ENCODE measurements around the gene SH3RF3.

The SH3RF3 gene

GRCh38 chr2:109264595-109265328 lies 135.8 kb downstream of the SH3RF3 start:
- no peak for DNase-seq
- no peak for ATAC-seq

GRCh38 chr2:109265369-109265768 lies 136.4 kb downstream of the SH3RF3 start:
- DNase-seq (no peak), ATAC-seq (no peak)

GRCh38 chr2:109265953-109266352 lies 136.9 kb downstream of the SH3RF3 start:
- no peak for ATAC-seq
- no peak for DNase-seq

GRCh38 chr2:109266496-109266895 lies 137.5 kb downstream of the SH3RF3 start:
- ATAC-seq (no peak), DNase-seq (no peak)

- no peak for ATAC-seq
- no peak for DNase-seq
These were observed 138.2 kb downstream of the SH3RF3 start for GRCh38 chr2:109266998-109267854.

DNA sequence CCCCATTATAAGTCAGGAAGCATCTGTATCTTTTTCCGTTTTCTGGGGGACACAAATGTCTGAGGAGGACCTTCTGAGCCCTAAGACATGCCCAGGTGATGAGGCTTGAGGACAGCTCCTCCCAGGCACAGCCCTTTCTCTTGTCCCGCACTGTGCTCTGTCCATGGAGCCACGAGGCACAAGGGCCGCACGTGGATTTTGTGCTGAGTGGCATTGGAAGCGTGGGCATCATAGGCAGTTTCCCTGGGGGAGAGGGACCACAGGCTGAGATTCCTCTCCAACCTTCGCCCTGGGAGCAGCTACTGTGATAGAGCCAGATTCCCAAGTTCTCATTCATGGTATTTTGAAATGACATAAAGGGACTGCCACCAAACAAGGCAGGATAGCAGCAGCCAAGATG lies 139.9 kb downstream of the SH3RF3 start:
- DNase-seq (no peak), ATAC-seq (no peak)

DNA sequence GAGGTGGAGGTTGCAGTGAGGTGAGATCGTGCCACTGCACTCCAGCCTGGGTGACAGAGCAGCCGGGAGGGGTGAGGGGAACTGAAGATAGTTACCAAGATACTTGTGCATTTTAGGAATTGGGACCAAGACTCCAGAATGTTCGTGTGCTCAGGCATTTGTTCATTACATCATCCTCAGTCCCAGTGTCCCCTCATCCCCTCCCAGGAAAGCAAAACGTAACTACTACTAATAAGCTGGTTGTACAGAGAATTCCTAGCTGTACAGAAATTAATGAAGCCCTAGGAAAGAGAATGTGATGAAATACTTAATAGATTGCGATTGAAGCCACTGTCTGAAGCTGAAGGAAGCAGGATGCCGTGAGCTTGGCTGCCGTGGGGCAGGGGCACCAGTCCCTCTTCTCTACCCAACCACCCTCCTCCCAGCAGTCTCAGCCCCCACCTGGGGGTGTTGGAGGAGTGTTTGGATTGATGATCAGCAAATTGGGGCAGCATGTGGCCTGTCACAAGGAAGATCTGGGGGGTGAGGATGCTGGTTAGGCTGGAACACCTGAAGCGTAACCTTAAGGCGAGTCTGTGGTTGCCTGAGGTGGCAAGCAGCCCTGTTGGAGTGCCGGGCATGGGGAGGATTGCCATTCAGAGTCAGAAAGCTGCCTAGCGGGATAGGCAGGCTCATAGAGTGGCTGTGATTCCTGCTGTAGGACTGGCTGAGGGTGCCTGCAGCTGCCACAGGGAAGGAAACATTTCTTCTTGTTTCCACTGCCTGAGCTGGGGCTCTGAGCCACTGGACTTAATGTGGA lies 140.9 kb downstream of the SH3RF3 start:
- no peak for DNase-seq

GRCh38 chr2:109270505-109271312 lies 141.7 kb downstream of the SH3RF3 start:
- ATAC-seq, result no peak
- DNase-seq, result no peak

More for the DNA sequence above, 140.9 kb downstream of the SH3RF3 start:
- ATAC-seq, result no peak

- DNase-seq (no peak), ATAC-seq (no peak)
These were observed 142.9 kb downstream of the SH3RF3 start for GRCh38 chr2:109271920-109272319.

- ATAC-seq, result no peak
- no peak for DNase-seq
These were observed 143.5 kb downstream of the SH3RF3 start for GRCh38 chr2:109272461-109272860.

GRCh38 chr2:109275120-109276012 lies 146.4 kb downstream of the SH3RF3 start:
- ATAC-seq (peak; percentile 84), DNase-seq (no peak)

DNA sequence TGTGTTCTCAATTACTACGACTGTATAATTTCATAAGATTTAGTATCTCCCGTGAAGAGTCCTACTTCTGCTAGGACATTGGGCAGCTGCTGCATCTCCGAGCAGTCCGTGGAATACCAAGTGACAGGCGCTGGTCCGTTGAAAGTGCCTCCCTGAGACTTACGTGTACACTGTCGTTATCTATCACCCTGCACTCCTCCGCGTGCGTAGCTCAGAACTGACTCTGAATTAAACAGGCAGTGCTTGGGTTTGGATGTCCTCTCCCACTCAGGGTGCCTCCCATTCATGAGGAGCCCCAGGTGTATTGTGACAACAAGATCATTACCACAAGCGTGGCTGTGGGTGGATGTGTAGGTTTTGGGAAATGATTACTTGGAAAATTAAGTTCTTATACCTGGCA lies 148.4 kb downstream of the SH3RF3 start:
- no peak for ATAC-seq

DNA sequence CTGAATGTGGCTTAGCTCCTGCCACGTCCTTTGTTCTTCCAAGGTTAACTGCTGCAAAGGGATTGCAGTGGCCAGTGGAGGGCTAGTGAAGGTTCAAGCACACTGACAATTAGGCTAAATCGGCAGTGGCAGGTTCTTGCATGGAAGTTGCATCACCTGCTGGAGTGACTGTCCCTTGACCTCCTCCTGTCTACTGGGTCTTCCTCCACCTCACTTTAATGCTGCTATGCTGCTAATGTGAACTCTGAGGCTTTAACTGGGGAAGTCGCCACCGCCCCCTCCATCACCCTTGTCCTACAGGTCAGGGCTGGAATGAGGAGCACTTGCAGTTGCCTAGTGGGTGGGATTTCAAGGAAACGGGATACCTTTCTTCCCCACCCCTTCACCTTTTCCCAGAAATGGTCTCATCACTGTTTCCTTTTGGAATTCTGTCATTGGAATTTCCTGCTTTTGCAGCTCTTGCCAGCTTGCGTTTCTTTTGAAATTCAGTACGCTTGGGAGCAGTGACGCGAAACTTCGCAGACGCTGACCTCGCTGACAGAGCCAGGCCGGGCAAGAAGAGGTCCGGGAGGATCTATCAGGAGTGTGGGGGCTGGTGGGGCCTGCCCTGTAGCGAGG lies 150.3 kb downstream of the SH3RF3 start:
- DNase-seq, result no peak

More for the DNA sequence above, 148.4 kb downstream of the SH3RF3 start:
- DNase-seq, result no peak

DNA sequence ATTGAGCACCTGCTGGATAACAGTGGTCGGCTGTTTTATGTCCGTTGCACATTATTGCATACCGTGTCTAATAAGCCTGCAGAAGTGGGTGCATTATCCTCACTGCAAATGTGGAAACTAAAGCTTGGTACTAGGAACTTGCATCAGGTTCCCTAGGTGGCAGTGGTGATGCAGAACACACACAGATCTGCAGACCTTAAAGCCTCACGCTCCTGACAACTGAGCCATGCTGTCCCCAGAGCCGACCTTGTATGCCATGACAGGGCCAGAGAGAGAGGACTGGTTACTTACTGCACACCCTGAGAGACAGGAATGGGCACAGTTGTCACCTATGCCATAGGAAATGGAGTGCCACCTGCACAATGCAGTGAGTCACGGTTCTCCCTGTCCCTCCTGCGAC lies 151.8 kb downstream of the SH3RF3 start:
- DNase-seq, result no peak
- no peak for ATAC-seq

More for the DNA sequence above, 150.3 kb downstream of the SH3RF3 start:
- no peak for ATAC-seq

GRCh38 chr2:109282360-109282759 lies 153.4 kb downstream of the SH3RF3 start:
- DNase-seq (no peak), ATAC-seq (no peak)

- DNase-seq (no peak), ATAC-seq (no peak)
These were observed 153.9 kb downstream of the SH3RF3 start for GRCh38 chr2:109282865-109283264.

DNA sequence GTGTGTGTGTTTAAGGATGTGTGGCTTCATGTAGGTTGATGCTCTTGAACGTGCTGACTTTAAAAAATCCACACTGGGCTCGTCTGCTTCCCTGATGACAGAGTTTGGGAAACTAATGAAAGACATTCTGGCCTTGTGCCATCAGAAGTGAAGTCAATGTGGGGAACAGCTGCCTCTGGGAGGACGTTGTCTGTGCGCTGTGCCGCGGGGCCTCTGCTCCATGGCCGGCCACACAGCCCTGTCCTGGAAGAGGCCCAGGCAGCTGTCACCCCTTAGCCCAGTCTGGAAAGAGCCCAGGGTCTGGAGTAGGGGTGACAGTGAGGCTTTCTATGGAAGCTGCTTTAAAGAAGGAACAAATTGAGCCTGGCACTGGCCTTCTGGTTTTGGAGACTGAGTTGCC lies 155.8 kb downstream of the SH3RF3 start:
- DNase-seq (no peak), ATAC-seq (no peak)

DNA sequence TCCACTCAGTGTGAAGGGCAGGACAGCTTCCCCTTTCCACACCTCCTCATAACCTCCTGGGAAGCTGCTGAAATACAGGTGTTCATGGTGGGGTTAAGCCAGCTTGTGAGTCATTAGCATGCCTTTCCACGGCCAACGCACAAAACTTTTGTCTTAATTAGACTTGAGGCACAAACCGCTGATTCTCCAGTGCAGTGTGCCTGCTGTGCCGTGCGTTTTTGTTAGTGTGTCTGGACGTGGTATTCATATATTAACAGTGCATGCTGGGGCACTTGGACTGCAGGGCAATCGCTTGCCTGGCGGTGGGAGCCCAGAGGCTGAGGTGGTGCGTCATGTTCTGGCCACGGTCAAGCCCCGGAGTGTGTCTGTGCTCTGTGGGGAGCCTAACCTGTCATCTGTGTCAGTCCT lies 156.2 kb downstream of the SH3RF3 start:
- DNase-seq (no peak), ATAC-seq (no peak)

DNA sequence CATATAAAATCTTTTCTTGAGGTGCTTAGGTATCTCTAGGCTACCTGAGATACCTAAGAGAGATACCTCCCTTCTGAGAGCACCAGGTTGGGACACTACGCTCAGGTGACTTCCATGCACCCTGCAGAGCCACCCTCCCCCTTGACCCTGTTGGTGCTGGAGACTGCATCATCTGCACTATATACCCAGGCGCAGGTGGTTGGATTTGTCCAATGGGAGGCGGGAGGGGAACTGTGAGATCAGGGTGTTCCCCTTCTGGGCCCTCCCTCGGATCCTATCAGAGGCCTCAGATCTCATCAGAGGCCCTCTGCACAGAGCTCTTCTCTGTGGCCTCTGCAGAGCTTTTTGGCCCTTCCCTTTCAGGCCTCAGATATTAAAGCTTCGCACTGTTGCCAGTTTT lies 158.4 kb downstream of the SH3RF3 start:
- no peak for ATAC-seq
- DNase-seq, result no peak

DNA sequence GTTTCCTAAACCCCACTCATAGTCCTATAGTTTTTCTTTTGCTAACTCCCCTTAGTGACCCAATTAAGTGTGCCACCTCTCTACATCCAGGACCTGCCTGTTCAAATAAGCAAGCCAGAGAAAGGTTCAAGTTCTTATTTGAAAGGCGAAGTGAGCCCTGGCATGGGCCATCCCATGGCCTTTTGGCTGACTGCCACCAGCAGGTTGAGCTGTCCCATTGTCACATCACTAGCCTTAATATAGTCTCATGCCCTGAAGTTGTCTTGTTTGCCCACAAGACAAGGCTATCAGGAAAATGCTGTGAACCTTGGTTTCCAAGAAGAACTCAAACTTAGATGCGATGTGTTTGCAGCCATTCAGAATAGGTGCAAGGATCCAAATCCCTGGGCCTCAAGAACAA lies 158.8 kb downstream of the SH3RF3 start:
- no peak for ATAC-seq
- no peak for DNase-seq

Data from stimulated activated naive CD8-positive, alpha-beta T cell treated with anti-CD3 and anti-CD28 coated beads, Interleukin-15, Interleukin-2, amounts not matched to agents 100 U/mL and 50 U/mL, for 24 hours (primary cell).